Stimulated activated CD8-positive, alpha-beta memory T cell treated with anti-CD3 and anti-CD28 coated beads, Interleukin-15, amount 100 ng/mL, for 24 hours (primary cell): ENCODE measurements around the gene EBF3.

Experiments used
- DNase-seq: peaks from one replicate; pipeline ENCODE4 v3.0.0-alpha.2; 2020; ENCODE audit warnings: low read depth

EBF3 gene

GRCh38 chr10:129796710-129797420 lies 167.2 kb downstream of the EBF3 start:
- no peak for DNase-seq

- no peak for DNase-seq
Observed at GRCh38 chr10:129793996-129794395, 170.1 kb downstream of the EBF3 start.

GRCh38 chr10:129793479-129793878 lies 170.6 kb downstream of the EBF3 start:
- no peak for DNase-seq

GRCh38 chr10:129792864-129793263 lies 171.2 kb downstream of the EBF3 start:
- DNase-seq: no peak

GRCh38 chr10:129792141-129792540 lies 171.9 kb downstream of the EBF3 start:
- DNase-seq: no peak

GRCh38 chr10:129790715-129791446 lies 173.2 kb downstream of the EBF3 start:
- DNase-seq: no peak

- DNase-seq: no peak
Observed at GRCh38 chr10:129788215-129788614, 175.9 kb downstream of the EBF3 start.

GRCh38 chr10:129787557-129787956 lies 176.5 kb downstream of the EBF3 start:
- DNase-seq: no peak

- DNase-seq: no peak
Observed at GRCh38 chr10:129786216-129786615, 177.9 kb downstream of the EBF3 start.

- DNase-seq: no peak
Observed at GRCh38 chr10:129785536-129785981, 178.5 kb downstream of the EBF3 start.
